DLD1 (cell line): ENCODE data around the gene TSPAN19.
"Not testable (repeated sequence)": the region's sequence is repeated elsewhere in the genome, so short reads cannot be mapped to it uniquely, and the experiment has no call there.

ENCODE experiments used
- in situ Hi-C: cut with HindIII; loops from 2 replicates; pipeline ENCODE4 v1.10.0; 2017; ENCODE audit warnings: low sequenced_read_pairs

The TSPAN19 gene

DNA sequence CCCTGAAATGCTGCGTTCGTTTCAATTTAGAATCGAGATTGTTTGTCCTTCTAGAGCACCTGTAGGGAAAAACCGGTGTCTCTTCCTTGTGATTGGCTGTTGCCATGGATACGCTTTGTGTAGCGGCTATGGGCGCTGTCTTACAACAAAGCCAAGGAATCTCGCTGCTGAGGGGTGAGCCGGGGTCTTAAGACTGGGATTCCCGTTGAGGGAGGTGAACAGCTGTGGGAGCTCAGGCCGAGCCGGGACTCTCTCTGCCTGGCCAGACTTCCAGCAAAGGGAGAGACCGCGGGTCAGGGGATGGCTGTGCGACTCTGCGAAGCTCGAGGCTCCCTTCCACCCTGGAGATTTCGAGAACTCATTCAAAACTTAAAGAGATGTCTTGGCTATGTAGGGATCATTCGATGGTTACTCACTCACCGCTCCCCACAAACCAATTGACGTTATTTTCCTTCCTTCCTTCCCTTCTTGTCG is at the start of gene TSPAN19, which contains the start of gene LRRIQ1:
TSS of gene TSPAN19 (minus strand) at position 44 of the 474 bp plus-strand sequence. CDS start 6,331 bp downstream, outside the sequence.
TSS of gene LRRIQ1 (plus strand) at position 118 of the 474 bp plus-strand sequence. CDS start 1,826 bp downstream, outside the sequence.
- in situ Hi-C loops: no loop called here

DNA sequence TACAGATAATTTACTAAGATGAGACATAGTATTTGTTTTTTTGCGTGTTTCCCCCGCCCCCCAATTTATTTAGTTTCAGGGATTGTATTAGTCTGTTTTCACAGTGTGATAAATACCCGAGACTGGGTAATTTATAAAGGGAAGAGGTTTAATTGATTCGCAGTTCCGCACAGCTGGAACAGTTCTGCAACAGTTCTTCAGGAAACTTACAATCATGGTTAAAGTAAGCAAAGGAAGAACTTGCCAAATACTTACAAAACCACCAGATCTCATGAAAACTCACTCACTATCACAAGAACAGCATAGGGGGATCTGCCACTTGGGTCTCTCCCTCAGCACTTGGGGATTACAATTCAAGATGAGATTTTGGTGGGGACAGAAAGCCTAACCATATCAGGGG is 49.0 kb upstream of the TSPAN19 start:
- in situ Hi-C loops: no loop called here

DNA sequence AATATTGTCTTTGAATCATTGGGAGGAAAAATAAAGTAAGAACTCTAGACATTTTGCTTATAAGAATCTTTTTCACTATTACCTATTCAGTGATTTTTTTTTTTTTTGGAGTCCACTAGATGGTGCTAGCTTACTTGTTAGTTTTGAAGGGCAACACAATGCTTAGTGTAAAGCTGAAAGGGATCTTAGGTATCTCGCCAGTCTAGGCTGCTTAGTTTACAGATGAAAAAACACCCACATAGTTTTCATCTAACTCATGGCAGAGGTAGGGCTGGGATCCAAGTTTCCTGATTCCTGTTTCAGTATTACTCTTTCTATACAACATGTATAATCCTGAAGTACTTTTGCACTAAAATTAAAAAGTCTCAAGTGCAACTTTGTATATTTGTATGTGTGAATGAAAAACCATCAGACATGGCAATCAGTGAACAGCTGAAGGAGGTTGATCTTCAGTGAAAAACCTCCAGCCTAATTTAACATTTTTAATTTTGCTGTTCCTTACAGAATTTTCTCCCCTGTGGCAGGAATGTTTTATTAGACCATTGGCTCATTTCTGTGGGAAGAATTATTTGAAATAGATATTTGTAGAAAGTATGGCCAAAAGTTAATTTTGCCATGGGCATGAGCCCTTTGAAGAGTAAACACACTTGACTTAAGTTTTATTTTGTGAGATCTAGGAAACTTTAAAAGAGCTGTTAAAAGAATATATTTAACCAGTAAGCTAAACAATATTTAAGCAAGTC is 40.8 kb upstream of the TSPAN19 start:
- in situ Hi-C loops: no loop called here

DNA sequence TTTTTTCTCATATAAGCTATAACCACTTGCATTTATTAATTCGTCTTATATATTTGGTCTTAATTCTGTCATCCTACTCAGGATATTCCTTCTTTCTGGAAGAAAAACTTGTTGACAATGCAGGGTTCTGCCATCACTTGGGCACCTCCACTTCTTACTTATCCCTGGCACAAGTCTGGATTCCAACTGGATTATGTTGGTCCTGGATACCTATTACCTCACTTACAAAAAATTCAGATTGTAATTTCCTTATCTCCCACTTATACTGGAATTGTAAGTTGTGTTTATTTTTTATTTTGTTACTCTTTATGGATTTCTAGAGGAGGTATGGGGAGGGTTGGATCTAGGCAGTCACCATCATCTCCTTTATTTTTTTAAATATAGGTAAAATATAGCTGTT is 36.7 kb upstream of the TSPAN19 start:
- in situ Hi-C loops: no loop called here

DNA sequence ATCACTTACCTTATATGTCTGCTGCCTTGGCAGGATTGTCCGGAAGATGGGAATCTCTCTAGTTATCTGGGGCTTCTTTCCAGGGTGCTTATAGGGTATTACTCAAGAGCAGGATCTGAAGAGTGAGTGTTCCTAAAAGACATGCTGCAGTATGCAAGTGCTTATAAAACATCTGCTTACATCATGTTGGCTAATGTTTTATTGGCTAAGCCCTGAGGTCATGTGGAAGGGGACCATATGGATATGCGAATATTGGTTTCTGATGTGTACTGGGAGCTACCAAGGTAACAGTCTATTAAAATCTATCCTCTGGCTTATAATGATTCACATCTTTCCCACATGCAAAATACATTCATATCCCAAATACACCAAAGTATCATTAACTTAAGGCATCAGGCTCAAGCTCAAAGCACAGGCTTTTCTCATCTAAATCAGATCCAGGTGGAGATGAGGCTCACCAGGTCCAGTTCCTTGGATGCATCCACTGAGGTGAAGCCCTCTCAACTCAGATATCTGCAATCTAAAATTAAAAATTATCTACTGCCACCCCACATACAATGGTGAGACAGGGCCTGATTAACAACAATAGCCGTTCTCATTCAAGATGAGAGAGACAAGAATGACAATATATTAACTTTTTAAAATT is 29.9 kb upstream of the TSPAN19 start:
- in situ Hi-C loops: no loop called here

DNA sequence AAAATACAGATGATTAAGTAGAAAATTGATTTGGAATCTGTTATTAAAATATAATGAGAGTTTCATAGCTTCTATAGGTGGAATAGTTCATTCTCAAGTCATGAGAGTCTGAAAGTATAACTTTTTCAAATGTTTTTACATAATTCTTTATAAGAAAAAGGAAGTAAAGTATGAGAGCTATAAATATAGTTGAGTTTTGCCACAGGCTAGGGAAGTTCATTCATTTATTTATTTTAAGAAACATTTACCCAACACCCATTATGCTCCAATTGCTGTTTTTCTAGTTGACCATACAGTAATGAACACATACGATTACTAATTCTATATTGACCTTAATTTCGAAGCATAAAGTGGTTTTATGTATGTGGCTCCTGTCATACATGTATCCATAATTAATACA is 24.8 kb upstream of the TSPAN19 start:
- in situ Hi-C loops: no loop called here

DNA sequence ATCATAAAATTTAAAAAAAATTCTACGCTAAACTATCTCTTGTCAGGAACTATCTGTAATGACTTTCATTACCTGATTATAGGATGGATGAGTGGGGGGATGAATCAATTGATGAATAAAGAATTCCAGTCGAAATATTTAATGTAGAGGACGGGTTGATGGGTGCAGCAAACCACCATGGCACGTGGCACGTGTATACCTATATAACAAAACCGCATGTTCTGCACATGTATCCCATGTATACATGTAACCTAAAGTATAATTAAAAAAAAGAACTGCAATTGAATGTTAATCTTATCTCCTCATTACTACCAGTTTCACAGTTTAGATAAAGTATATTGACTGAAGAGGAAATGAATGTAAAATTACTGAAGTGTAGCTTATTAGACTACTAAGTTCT is 23.5 kb upstream of the TSPAN19 start:
- in situ Hi-C loops: no loop called here

DNA sequence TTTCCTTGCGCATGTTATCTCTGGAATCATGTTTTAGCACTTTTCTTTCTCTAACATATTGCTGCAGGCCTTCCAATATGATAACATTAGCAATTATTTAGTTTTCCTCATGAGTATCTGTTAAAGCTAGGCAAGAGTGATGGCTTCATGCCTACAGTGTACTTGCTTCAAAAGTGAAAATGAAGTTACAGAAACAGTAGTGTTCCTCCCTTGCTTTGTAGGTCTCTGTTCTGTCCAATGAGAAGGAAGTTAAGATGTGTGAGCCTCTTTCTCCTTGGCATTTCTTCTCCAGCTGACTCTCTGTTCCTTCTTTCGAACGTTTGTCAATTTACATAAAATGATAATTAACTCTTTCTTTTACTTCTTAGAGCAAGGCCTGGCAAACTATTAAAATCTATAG is 22.3 kb upstream of the TSPAN19 start:
- in situ Hi-C loops: no loop called here

DNA sequence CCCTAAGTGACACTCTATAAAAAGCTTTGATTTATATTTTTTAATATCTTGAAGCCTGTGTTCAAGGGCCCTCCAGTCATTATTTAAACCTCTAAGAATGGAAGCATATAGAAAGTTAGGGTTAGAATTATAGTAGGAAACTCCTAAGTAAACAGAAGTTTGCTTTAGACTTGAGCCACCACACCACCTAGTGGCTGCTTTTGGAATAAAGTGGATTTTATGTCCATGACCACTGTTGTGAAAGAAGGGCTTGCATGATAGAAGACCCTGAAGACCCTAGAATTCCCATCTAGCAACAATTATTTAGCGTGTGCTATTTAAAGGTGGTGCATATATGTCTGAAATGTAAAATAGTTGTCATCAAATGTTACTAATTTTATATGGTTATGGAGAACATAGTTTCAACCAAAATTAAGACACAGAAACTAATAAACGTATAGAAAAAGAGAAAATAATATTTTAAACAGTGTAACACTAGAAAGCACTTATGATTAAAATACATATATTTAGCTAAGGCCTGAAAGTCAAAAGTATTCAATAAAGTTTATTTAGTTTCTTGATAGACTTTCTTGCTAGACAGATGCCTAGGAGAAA is 21.4 kb upstream of the TSPAN19 start:
- in situ Hi-C loops: no loop called here

DNA sequence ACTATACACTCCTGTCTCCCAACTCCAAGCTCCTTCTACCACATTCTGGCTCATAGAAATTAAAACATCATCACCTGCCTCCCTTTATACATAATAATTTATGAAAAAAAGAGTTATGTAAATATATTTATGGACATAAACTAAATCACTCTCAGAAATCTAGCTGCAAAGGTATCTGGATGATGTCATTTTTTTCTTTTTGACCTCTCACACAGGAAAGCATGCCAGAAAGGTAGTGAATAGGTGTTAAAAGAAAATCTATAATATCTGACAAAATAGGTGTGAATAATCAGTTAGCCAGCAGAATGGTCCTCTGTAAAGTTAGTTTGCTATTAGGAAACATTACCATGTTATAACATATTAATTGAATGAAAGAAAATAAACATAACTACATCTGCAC is 7.8 kb upstream of the TSPAN19 start:
- in situ Hi-C loops: no loop called here

DNA sequence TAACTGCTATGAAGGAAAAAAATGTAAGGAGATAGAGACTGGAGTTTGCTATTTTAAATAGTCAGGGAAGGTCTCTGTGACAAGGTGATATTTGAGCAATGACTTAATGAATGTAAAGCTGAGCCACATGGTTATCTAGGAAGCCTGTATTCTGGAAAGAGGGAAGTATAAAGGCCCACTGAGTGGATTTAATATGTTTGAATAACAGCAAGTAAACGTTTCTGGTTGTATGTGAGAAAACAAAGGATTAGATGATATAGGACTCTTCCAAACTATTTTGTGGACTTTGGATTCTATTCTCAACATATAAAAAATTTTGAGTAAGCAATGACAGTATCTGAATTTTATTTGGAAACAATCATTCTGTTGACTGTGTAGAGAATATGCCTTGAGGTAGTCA is 5.3 kb upstream of the TSPAN19 start:
- in situ Hi-C loops: no loop called here

DNA sequence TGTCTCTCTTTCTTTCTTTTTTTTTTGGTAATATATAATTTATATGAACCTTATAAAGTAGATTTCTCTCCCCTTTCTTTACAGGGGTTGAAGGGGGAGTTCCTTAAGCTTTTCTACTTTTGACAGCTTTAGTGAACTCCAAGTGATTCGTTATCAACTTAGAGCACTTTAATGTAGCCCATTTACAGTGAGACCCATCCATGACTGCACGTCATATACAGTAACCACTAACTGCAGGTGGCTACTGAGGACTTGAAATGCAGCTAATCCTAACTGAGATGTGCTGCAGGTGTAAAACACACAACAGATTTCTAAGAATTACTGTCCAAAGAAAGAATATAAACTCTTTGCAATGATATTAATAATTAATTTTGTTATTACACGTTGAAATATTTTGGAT is 656 bp upstream of the TSPAN19 start:
- in situ Hi-C loops: no loop called here

DNA sequence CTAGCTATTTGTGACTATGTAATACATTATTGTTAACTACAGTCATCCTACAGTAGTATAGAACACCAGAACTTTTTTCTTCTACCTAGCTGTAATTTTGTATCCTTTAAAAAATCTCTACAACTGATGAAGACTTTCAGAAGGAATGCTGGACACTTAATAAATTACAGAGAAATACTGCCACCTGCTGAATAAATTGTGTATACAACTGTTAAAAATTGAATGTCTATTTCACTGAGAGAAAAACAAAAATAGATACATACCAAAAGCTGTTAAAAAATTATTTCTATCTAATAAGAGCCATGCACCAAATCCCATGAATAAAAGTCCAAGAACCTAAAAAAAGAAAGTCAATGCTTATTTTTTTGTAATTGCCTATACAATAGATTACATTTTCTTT is 6.6 kb downstream of the TSPAN19 start:
- in situ Hi-C loops: no loop called here

DNA sequence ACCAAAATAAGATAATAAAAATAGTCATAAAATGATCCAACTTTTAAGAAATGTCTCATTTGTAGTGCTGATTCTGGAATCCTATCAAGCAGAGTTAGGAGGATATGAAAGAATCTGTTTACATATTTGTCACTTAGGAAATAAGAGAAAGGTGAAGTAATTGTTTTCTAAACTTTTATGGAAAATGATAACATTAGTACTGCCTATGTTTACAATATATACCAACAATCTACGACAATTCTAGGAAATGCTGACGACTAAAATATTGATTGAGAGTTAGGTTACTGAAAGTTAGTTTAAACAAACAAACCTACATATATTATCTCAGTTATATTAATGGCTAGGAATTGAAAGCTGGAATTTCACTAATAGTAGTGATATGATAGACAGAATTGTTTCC is 18.0 kb downstream of the TSPAN19 start:
- in situ Hi-C loops: no loop called here

DNA sequence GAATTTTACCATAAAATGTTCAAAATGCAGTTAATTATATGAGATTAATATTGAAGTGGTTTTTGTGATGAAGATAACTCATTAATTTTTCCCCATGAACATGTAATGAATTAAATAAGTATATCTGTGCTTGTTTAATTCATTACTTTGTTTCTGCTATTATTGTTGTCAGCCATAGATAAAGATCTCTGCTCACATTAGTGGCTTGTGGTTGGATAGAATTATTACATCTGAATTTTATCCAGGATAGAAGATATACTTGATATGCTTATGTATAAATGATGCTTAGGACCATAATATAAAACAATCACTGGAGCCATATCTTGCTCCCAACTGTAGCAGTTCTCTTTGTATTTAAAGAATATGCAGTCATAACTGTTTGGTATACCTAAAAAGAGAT is 18.5 kb downstream of the TSPAN19 start:
- in situ Hi-C loops: no loop called here

DNA sequence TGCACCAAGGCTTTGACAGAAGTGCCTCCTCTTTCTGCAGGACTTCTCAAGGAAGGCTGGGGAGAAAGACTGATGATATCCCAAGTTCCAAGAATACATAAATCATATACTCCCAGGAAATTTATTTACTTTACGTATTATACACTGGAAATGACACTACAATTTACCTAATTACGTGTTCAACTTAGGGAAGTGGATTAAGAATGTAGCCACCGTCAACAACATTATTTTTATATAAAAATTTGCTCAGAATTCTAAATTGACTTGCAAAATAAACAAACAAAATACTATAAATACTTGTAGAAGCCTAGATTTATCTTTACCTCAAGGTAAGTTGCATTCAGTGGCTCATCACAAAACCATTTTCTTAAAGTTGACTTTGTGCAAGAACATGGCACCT is 18.9 kb downstream of the TSPAN19 start:
- in situ Hi-C loops: no loop called here

DNA sequence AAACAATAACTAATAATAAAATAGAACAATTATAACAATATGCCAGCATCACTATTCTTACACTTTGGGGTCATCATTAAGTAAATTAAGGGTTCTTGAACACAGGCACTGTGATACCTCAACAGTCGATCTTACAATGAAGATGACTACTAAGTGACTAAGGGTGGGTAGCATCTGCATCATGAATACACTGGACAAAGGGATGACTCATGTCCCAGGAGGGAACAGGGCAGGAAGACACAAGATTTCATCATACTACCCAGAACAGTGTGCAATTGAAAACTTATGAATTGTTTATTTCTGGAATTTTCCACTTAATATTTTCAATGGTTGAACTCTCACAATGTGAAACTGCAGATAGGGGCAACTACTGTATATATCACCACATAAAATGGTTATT is 19.7 kb downstream of the TSPAN19 start:
- in situ Hi-C loops: no loop called here

DNA sequence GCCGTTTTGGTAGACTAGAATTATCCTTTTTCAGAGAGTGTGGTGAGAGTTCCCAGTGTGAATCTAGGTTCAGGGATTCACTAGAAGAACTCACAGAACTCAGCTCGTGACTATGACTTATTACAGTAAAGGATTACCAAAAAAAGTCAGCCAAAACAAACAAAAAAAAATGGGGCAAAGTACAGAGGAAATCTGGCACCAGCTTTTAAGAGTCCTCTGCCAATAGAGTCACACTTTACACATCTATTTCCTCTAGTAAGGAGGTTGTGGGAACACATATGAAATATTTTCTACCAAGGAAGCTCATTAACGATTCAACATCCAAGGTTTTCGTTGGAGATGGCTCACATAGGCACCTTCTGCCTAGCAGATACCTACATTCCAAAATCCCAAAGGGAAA is 28.2 kb downstream of the TSPAN19 start:
- in situ Hi-C loops: no loop called here

DNA sequence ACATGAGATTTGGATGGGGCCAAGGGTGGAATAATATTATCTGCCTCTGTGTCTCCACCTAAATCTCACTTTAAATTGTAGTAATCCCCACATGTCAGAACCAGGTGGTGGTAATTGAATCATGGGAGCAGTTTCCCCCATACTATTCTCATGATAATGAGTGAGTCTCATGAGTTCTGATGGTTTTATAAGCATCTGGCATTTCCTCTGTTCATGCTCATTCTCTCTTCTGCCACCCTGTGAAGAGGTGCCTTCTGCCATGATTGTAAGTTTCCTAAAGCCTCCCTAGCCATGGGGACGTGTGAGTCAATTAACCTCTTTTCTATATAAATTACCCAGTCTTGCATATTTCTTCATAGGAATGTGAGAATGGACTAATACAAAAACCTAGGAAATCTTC is 29.9 kb downstream of the TSPAN19 start:
- in situ Hi-C loops: no loop called here

DNA sequence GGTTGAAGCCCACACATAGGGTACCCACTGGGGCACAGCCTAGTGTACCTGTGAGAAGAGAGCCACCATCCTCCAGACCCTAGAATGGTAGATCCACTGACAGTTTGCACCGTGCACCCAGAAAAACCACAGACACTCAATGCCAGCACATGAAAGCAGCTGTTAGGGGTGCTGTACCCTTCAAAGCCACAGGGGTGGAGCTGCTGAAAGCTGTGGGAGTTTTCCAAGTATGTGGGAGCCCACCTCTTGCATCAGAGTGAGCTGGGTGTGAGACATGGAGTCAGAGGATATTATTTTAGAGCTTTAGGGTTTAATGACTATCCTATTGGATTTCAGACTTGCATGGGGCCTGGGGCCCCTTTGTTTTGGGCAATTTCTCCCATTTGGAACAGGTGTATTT is 30.5 kb downstream of the TSPAN19 start:
- in situ Hi-C loops: no loop called here

DNA sequence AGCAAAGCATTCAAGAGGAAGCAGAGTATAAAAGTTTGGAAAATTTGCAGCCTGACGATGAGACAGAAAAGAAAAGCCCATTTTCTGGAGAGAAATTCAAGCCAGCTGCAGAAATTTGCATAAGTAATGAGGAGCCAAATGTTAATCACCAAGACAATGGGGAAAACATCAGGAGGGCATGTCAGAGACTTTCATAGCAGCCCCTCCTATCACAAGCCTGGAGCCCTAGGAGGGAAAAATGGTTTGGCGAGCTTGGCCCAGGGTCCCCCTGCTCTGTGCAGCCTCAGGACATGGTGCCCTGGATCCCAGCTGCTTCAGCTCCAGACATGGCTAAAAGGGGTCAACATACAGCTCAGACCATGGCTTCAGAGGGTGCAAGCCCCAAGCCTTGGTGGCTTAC is 31.0 kb downstream of the TSPAN19 start:
- in situ Hi-C loops: not testable (repeated sequence)

DNA sequence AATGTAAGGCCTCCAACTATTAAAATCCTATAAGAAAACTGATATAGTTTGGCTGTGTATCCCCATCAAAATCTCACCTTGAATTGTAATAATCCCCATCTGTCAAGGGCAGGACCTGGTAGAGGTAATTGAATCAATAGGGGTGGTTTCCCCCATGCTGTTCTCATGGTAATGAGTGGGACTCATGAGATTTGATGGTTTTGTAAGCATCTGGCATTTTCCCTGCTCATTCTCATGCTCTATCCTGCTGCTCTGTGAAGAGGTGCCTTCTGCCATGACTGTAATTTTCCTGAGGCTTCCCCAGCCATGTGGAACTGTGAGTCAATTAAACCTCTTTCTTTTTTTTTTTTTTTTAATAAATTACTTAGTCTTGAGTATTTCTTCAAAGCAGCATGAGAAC is 31.9 kb downstream of the TSPAN19 start:
- in situ Hi-C loops: no loop called here
